Activated B cell treated with CpG ODN at 0.5 μM for 24 hours (primary cell): ENCODE measurements around the gene FAM200C. TPM values are rescaled to one million over a fixed set of nuclear protein-coding genes. Genes with fewer than 3 reads are reported as not detected.

ENCODE experiments used
- ATAC-seq: fragments of 200-7000 bp; cut with Tn5 transposase; one replicate; pipeline ENCODE4 v1.10.0; 2021; ENCODE audit warnings: low read depth, mild to moderate bottlenecking, moderate library complexity
- CTCF ChIA-PET: fragments of 350-600 bp; sonication (Branson Sonifier 250); formaldehyde crosslinking; loops from one replicate; lab custom pipeline; 2021; ENCODE audit warnings: antibody characterized with exemption; lab: Charles Lee
- POLR2A ChIA-PET: fragments of 350-600 bp; sonication (Branson Sonifier 250); formaldehyde crosslinking; loops from one replicate; lab custom pipeline; 2021; ENCODE audit warnings: antibody characterized with exemption; lab: Charles Lee
- DNase-seq: peaks from one replicate; pipeline ENCODE4 v3.0.0; 2022
- H3K27ac Mint-ChIP-seq: one replicate; pipeline ENCODE4 v1.8.0; 2020; ENCODE audit warnings: mixed read lengths
- H3K27me3 Mint-ChIP-seq: one replicate; pipeline ENCODE4 v1.8.0; 2021; ENCODE audit warnings: mixed read lengths
- H3K36me3 Mint-ChIP-seq: one replicate; pipeline ENCODE4 v1.8.0; 2021; ENCODE audit warnings: low read depth, mixed read lengths
- H3K4me1 Mint-ChIP-seq: one replicate; pipeline ENCODE4 v1.8.0; 2021; ENCODE audit warnings: mixed read lengths
- H3K4me3 Mint-ChIP-seq: one replicate; pipeline ENCODE4 v1.8.0; 2020; ENCODE audit warnings: mild to moderate bottlenecking, mixed read lengths
- H3K9me3 Mint-ChIP-seq: one replicate; pipeline ENCODE4 v1.8.0; 2020; ENCODE audit warnings: mixed read lengths
- intact Hi-C: fragments of 100-400 bp; cut with micrococcal nuclease; formaldehyde crosslinking; loops from one replicate; pipeline ENCODE4 v1.15.1; 2024
- total RNA-seq: library from RNA; stranded (reverse); gene quantifications from 2 replicates; pipeline ENCODE4 v1.2.3, GENCODE V29; 2022
- TF ChIP-seq, protein P1 (sequence below): fragments of 200-600 bp; IDR thresholded peaks from one replicate; pipeline ENCODE4 v1.8.0; 2022; ENCODE audit warnings: antibody characterized with exemption, mild to moderate bottlenecking

FAM200C gene
- total RNA-seq, 1 donor from 2014 or later = 0.44 TPM

GRCh38 chr5:160367261-160367660 is 32.6 kb downstream of the FAM200C start:
- peaks cover 51% of the 10 kb centered on the region for H3K27me3 Mint-ChIP-seq
- intact Hi-C loops = no loop called here
- no peak for ATAC-seq
- H3K4me1 Mint-ChIP-seq = peaks cover 17% of the 10 kb centered on the region
- no peaks in the 10 kb centered on the region for H3K9me3 Mint-ChIP-seq
- ChIA-PET POLR2A (interaction anchor here (0.6 kb wide), 1 partner anchor 210 kb away, joined by 6 read pairs; no protein-coding TSS in a partner anchor), CTCF (interaction anchor here (1.2 kb wide), 1 partner anchor 15 kb away, joined by 3 read pairs; no protein-coding TSS in a partner anchor)
- DNase-seq = no peak
- H3K4me3 Mint-ChIP-seq = no peak overlapping the region
- H3K36me3 Mint-ChIP-seq = no peaks in the 10 kb centered on the region
- TF ChIP-seq, protein P1, sequence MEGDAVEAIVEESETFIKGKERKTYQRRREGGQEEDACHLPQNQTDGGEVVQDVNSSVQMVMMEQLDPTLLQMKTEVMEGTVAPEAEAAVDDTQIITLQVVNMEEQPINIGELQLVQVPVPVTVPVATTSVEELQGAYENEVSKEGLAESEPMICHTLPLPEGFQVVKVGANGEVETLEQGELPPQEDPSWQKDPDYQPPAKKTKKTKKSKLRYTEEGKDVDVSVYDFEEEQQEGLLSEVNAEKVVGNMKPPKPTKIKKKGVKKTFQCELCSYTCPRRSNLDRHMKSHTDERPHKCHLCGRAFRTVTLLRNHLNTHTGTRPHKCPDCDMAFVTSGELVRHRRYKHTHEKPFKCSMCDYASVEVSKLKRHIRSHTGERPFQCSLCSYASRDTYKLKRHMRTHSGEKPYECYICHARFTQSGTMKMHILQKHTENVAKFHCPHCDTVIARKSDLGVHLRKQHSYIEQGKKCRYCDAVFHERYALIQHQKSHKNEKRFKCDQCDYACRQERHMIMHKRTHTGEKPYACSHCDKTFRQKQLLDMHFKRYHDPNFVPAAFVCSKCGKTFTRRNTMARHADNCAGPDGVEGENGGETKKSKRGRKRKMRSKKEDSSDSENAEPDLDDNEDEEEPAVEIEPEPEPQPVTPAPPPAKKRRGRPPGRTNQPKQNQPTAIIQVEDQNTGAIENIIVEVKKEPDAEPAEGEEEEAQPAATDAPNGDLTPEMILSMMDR = no peak
- no peak overlapping the region for H3K27ac Mint-ChIP-seq

DNA sequence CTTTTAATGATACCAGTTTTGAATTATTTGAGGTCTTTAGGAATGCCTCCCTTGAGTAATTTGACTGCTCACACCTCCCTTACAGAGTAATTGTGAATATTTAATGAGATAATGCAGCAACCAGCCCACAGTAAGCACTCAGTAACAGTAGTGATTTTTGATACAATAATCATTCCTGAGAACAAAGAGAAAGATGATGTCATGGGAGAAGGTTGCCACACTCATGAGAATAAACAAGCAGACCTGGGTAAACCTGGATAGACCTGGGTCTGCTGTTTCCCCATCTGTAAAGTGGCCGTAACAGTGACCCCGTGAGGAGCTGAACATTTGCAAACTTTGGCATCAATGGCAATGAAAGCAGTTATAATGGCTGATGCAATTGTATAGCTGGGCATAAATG is 33.6 kb downstream of the FAM200C start:
- Mint-ChIP-seq H3K4me3 (no peak overlapping the region), H3K4me1 (peaks cover 17% of the 10 kb centered on the region), H3K9me3 (no peaks in the 10 kb centered on the region), H3K27ac (no peak overlapping the region), H3K27me3 (peaks cover 48% of the 10 kb centered on the region), H3K36me3 (no peaks in the 10 kb centered on the region)
- DNase-seq (no peak), ATAC-seq (no peak)
- POLR2A ChIA-PET = no interaction called here
- TF ChIP-seq, protein P1 = no peak
- CTCF ChIA-PET = no interaction called here
- intact Hi-C loops = no loop called here

DNA sequence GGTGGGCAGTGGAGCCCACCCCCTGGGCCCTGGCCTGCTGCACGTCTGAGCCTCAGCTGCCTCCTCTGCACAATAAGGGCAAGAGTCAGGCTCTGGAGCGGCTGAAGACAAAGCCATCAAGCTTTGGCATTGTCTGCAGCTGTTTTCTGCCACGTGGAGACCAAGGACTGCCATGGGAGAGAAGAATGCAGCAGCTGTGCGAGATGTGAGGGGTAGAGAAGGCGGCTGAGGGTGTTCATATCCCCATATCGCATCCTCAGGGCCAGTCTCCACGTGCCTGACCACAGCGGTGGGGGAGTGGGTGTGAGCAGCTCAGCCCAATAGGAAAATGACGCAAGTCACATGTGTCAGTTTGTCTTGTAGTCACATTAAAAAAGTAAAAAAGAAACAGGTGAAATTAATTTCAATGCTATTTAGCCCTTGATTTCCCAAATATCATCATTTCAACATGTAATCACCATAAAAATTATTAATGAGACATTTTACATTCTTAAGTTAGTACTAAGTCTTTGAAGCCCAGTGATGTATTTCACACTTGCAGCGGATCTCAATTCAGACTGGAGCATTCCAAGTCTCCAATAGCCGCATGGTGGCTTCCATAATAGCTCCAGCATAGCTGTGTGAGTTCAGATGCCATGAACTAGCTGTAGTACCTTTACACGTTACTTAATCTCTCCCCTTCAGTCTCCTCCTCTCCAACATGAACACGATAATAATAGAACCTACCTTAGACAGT is 36.0 kb downstream of the FAM200C start:
- TF ChIP-seq, protein P1 = no peak
- ATAC-seq (no peak), DNase-seq (no peak)
- Mint-ChIP-seq H3K9me3 (no peaks in the 10 kb centered on the region), H3K4me3 (no peak overlapping the region), H3K27ac (no peak overlapping the region), H3K36me3 (no peaks in the 10 kb centered on the region), H3K27me3 (peaks cover 35% of the 10 kb centered on the region), H3K4me1 (no peaks in the 10 kb centered on the region)
- intact Hi-C loops = no loop called here
- ChIA-PET CTCF (no interaction called here), POLR2A (no interaction called here)

GRCh38 chr5:160363211-160363610 is 36.6 kb downstream of the FAM200C start:
- Mint-ChIP-seq H3K4me1 (no peaks in the 10 kb centered on the region), H3K27me3 (peaks cover 31% of the 10 kb centered on the region), H3K36me3 (no peaks in the 10 kb centered on the region), H3K27ac (no peak overlapping the region), H3K9me3 (no peaks in the 10 kb centered on the region), H3K4me3 (no peak overlapping the region)
- ATAC-seq (no peak), DNase-seq (no peak)
- TF ChIP-seq, protein P1 = no peak
- intact Hi-C loops = no loop called here
- CTCF ChIA-PET = no interaction called here
- POLR2A ChIA-PET = no interaction called here

DNA sequence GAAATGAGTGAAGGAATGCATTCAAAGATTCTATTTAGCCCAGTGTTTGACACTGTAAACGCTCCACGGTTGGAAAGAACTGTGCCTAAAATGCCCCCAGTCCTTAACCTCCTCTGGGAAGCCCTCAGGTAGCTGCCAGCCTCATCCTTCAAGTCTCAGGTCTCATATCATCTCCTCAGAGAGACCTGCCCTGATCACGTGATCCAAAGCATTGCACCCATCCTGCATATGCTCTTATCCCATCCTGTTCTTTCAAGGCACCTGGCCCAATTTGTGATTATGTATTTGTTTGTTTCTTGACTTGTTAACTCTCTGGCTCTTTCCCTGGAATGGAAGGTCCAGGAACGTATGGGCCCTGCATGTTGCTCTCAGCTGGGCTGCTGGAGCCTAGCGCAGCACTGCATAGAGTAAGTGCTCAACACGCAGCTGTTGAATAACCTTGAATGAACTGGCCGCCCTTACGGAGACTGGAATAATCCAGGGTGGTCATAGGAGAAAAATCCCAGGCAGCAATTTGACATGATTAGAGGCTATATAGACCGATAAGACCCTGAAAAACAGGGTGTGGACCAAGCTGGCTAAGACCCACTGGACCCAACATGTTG is 38.1 kb downstream of the FAM200C start:
- TF ChIP-seq, protein P1 = no peak
- no peak overlapping the region for H3K4me3 Mint-ChIP-seq
- CTCF ChIA-PET = no interaction called here

More for the DNA sequence above, 38.1 kb downstream of the FAM200C start:
- Mint-ChIP-seq H3K27ac (no peak overlapping the region), H3K27me3 (peaks cover 21% of the 10 kb centered on the region), H3K9me3 (no peaks in the 10 kb centered on the region), H3K4me1 (no peaks in the 10 kb centered on the region), H3K36me3 (no peaks in the 10 kb centered on the region)
- POLR2A ChIA-PET = no interaction called here
- intact Hi-C loops = no loop called here
- ATAC-seq (no peak), DNase-seq (no peak)
